Measurements from ENCODE around the gene VIL1. TPM values are rescaled to one million over a fixed set of nuclear protein-coding genes. Genes with fewer than 3 reads are reported as not detected.

VIL1 gene
- total RNA-seq, 1 donor from 2014 or later: not detected

DNA sequence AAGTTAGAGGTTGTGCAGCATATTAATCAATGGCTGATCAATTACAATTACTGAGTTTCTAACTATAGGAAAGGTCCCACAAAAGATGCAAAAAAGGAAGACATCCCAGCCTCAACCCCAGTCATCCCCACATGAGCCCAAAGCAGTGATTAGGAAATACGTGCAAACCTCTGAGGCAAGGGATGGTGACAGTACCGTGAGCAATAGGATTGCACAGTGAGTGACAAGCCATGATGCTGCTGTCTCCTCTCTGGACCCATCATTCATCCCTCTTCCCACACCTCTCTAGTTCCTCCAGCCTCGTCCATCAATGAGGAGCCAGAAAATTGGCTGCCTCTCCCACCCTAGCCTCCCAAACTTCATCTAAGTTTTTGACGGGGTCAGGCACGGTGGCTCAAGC lies 40.9 kb upstream of the VIL1 start:
- no peak overlapping the region for H3K4me3 ChIP-seq (ENCODE audit: low read depth, low read length)
- TF ChIP-seq, protein P1, sequence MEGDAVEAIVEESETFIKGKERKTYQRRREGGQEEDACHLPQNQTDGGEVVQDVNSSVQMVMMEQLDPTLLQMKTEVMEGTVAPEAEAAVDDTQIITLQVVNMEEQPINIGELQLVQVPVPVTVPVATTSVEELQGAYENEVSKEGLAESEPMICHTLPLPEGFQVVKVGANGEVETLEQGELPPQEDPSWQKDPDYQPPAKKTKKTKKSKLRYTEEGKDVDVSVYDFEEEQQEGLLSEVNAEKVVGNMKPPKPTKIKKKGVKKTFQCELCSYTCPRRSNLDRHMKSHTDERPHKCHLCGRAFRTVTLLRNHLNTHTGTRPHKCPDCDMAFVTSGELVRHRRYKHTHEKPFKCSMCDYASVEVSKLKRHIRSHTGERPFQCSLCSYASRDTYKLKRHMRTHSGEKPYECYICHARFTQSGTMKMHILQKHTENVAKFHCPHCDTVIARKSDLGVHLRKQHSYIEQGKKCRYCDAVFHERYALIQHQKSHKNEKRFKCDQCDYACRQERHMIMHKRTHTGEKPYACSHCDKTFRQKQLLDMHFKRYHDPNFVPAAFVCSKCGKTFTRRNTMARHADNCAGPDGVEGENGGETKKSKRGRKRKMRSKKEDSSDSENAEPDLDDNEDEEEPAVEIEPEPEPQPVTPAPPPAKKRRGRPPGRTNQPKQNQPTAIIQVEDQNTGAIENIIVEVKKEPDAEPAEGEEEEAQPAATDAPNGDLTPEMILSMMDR (conservative IDR thresholded peaks at IDR 0.05; ENCODE audit: low read depth, low read length): no peak
- DNase-seq (ENCODE audit: low read depth): no peak

DNA sequence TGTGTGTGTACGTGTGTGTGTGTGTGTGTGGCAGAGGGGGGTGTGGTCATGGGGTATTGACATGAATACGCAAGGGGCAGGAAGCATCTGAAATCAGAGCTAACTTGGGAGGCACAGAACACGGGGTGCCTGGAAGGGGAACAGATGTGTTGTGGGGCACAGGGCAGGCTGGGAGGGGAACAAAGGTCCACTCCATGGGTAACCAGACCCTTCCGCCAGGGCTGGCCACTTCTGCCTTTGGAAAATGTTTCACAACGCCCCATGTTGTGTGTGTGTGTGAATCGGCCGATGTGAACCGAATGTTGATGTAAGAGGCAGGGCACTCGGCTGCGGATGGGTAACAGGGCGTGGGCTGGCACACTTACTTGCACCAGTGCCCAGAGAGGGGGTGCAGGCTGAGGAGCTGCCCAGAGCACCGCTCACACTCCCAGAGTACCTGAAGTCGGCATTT lies 37.0 kb upstream of the VIL1 start, which contains the start of gene SLC11A1:
TSS of gene SLC11A1 (plus strand) at position 358 of the 451 bp plus-strand sequence. CDS start 96 bp downstream, outside the sequence.
- no peak within 1 kb of the TSS for H3K4me3 ChIP-seq (ENCODE audit: low read depth, low read length)
- TF ChIP-seq, protein P1 (conservative IDR thresholded peaks at IDR 0.05; ENCODE audit: low read depth, low read length): no peak
- DNase-seq (ENCODE audit: low read depth): no peak

DNA sequence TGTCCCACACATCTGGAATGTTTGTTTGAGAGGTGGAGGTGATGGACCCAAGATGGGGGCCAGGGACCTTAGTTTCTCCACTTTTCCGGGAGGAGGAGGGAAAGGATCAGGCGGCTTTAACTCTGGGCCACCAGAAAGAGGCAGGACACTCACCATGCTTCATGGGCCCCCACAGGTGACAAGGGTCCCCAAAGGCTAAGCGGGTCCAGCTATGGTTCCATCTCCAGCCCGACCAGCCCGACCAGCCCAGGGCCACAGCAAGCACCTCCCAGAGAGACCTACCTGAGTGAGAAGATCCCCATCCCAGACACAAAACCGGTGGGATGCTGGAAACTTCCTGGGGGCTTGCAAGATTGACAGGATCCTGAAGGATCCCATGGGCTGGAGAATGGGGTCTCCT lies 36.1 kb upstream of the VIL1 start:
- no peak overlapping the region for H3K4me3 ChIP-seq (ENCODE audit: low read depth, low read length)
- TF ChIP-seq, protein P1 (conservative IDR thresholded peaks at IDR 0.05; ENCODE audit: low read depth, low read length): no peak
- no peak for DNase-seq (ENCODE audit: low read depth)

DNA sequence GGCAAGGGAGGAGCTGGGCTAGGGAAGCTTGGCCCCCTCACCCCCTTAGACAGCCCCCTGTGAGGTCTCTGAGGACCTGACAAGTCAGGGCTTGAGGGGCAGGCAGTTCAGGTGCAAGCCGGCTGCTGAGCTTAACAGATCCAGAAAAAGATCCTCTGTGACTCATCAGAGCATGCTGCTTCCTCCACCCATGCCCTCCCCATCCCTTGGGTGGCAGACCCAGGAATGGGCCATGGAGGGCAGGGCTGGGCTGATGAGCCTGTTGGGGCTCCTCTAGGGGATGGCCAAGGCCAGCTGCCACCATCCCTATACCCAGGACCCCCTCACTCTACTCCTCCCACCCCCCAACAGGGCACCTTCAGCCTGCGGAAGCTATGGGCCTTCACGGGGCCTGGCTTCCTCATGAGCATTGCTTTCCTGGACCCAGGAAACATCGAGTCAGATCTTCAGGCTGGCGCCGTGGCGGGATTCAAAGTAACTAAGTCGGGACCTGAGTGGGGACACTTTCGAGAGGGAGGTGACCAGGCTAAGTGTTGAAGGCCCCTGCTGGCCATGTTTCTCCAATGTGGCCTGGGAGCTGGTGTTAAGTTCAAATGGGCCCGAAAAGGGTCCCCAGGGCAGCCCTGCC lies 34.9 kb upstream of the VIL1 start:
- H3K4me3 ChIP-seq (ENCODE audit: low read depth, low read length): no peak overlapping the region
- DNase-seq (ENCODE audit: low read depth): no peak
- TF ChIP-seq, protein P1 (conservative IDR thresholded peaks at IDR 0.05; ENCODE audit: low read depth, low read length): no peak

DNA sequence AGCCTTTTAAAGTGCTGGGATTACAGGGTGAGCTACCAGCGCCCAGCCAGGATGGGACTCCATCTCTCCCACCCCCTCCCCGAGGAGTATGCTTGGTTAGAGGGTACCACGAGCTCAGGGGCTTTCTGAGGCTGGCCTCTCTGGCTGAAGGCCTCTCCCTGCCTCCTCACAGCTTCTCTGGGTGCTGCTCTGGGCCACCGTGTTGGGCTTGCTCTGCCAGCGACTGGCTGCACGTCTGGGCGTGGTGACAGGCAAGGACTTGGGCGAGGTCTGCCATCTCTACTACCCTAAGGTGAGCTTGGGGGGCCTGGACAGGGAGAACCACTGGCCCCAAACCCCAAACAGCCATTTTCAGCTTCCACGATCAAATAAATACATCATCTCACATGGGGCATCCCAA lies 33.9 kb upstream of the VIL1 start:
- H3K4me3 ChIP-seq (ENCODE audit: low read depth, low read length): no peak overlapping the region
- TF ChIP-seq, protein P1 (conservative IDR thresholded peaks at IDR 0.05; ENCODE audit: low read depth, low read length): no peak
- no peak for DNase-seq (ENCODE audit: low read depth)

DNA sequence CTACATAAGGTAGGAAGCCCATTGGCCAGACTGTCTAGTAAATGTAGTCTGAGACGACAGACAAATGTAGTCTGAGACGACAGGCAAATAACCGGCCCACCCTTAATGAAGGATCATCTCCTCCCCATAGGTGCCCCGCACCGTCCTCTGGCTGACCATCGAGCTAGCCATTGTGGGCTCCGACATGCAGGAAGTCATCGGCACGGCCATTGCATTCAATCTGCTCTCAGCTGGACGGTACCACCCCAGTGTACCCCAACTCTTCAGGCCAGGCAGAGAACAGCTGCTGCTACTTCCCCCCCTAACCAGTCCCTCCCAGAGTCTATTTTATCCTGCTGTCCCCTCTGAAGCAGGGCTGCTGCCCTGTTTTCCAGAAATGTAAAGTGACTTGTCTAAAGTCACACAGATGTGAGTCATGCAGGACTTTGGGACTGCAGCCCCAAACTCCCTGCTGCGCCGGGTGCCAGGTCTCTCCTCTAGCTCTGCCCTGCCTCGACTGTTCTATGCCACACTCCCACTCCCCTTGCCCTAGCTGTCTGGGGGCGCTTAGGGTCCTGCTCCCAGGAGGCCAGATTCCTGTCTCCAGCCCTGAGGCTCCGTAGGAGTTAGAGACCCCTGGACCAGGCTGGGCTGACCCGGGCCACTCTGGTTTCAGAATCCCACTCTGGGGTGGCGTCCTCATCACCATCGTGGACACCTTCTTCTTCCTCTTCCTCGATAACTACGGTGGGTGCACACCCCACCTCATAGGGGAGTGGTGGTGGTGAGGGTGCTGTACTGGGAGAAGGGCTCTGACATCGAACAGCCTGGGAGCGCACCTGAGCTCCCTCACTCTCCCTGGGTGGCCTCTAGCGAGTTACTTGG lies 32.2 kb upstream of the VIL1 start:
- H3K4me3 ChIP-seq (ENCODE audit: low read depth, low read length): no peak overlapping the region
- TF ChIP-seq, protein P1 (conservative IDR thresholded peaks at IDR 0.05; ENCODE audit: low read depth, low read length): no peak
- no peak for DNase-seq (ENCODE audit: low read depth)
